Right lobe of liver (tissue), 4 donors: Measurements from ENCODE around the gene REEP2.

ENCODE experiments used
- POLR2A ChIP-seq: fragments of 450-650 bp; IDR thresholded peaks from one replicate; pipeline ENCODE4 v1.6.1; 2017; ENCODE audit warnings: antibody characterized with exemption, mild to moderate bottlenecking
- TF ChIP-seq, protein P1 (sequence below), 4 donors: fragments of 200-600 bp in 3 of 4; fragments of 450-650 bp in 1 of 4; IDR thresholded peaks; one replicate each; pipeline versions ENCODE4 v1.5.1 to v1.8.0; 2016 to 2022; ENCODE audit warnings: antibody characterized with exemption in 4 of 4, mild to moderate bottlenecking in 2 of 4
- donor health status: DM: no; HTN: no; CAD: no.
- donor health status: DM: no; HTN: no; CAD: no.
- donor health status: DM: no; HTN: yes; CAD: no.

DNA sequence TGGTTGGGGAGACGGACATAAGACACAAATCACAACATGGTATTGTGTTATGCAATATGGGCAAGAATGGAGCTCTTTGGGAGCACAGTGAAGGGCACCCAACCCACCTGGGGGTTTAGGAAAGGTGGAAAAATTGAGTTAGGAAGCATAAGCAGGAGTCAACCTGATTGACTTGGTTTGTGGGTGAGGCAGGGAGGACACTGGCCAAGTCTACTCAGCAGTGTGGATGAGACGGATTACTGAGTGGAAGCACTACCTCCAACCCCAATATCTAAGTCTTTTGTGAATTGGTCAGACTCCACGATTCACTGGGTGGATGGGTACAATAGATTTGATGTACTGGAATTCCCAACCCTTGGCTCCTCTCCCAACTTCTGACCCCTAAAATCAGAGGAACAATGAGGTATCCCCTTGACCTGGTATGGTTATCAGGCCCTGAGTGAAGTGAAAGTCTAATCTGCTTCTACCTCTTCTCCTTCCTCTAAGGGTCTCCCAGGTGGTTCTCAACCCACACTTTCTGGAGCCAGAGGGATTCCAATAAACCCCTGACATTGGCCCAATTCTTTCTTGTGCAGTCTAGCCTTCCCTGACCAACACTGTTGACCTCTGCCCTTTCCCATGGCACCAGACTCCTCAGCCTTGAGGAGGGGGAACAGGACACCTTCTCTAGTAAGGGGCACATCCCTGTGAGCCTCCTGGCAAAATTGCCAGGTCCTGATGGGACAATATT lies 31.6 kb downstream of the REEP2 start:
- TF ChIP-seq, protein P1, sequence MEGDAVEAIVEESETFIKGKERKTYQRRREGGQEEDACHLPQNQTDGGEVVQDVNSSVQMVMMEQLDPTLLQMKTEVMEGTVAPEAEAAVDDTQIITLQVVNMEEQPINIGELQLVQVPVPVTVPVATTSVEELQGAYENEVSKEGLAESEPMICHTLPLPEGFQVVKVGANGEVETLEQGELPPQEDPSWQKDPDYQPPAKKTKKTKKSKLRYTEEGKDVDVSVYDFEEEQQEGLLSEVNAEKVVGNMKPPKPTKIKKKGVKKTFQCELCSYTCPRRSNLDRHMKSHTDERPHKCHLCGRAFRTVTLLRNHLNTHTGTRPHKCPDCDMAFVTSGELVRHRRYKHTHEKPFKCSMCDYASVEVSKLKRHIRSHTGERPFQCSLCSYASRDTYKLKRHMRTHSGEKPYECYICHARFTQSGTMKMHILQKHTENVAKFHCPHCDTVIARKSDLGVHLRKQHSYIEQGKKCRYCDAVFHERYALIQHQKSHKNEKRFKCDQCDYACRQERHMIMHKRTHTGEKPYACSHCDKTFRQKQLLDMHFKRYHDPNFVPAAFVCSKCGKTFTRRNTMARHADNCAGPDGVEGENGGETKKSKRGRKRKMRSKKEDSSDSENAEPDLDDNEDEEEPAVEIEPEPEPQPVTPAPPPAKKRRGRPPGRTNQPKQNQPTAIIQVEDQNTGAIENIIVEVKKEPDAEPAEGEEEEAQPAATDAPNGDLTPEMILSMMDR (IDR thresholded peaks at IDR 0.05), result no peak
- no peak for TF ChIP-seq POLR2A
